HG03442 (cell line): ENCODE measurements around the gene UNCX.

Source experiments
- ATAC-seq: cut with Tn5 transposase; IDR thresholded peaks from one replicate; pipeline ENCODE4 v1.9.1; 2021; ENCODE audit warnings: mild to moderate bottlenecking, moderate library complexity; ENCODE audit not compliant: unreplicated experiment

UNCX gene

DNA sequence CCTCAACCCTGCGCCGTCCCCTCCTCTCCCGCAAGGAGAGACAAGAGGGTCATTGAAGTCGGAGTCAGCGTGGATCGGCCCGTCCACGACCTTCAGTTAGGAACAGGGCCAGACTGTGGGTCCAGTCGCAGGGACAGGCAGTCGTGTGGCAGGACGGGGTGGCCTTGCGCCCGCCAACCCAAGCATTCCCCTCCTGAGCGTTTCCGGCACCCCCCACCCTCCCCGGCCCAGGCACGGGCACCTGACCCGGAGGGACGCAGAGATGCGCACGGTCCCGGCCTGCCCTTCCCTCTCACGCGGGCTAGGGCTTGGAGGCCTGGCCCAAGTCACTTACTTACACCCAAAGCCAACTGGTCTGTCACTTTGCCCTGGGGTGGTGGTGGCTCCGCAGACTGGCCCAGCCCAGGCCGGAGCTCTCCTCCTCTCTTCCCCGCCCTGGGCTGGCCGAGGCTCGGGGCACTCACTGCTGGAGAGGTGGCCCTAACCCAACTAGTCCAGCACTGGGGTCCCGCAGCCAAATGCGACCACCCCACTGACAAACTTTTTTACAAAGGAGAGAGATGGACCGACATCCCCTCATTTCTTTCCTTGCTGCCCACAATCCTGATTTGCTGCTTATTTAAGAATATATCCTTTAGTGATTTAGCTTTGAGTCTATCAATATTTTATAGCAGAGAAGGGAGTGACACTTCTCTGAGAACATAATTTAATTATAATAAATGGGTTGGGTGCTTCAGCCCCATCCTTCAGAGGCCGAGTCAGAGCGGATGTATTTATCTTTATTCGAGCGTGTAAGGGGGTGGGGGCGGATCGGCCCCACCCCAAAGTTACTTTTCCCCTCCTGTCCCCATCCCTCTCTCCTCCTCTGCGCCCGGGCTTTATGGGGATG lies 1.2 kb upstream of the UNCX start:
- ATAC-seq: no peak

GRCh38 chr7:1232103-1232466 lies 587 bp upstream of the UNCX start:
- ATAC-seq: no peak

- ATAC-seq: no peak
These were observed 819 bp downstream of the UNCX start for GRCh38 chr7:1233333-1234048.

DNA sequence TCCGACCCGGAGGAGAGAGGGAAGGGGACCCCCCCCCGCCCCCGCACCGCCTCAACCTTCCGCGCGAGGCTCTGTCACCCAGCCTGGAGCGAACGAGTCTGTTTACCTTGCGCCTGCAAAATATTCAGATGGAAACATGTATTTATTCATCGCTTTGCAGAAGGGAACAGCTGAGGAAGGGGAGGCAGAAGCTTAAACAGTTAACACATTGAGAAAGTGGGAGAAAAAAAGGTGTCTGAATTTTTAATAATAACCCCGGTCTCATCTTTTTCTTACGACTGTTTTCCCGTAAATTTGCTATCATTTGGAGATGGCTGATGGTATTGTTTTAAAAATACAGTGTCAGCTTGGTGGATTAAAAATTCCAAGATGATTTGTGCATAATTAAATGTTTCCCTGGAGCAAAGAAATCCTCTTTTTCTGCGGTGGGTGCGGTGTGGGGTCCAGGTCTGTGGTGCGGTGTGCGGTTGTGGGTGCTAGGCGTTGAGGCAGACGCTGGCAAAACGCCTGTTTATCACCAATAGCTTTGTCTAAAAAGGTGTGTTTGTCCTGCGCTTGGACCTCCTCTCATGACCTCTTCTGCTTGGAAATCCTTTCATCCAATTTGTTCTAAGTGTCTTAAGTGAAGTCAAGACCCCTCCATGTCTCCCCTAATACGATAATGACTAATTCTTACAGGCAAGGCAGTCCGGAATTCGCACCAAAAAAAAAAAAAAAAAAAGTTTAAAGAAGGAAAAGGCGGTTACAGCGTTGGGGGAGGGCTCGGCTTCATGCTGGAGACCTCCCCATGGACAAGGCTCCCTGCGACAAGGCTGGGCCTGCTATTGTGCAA lies 1.6 kb downstream of the UNCX start:
- ATAC-seq: no peak

DNA sequence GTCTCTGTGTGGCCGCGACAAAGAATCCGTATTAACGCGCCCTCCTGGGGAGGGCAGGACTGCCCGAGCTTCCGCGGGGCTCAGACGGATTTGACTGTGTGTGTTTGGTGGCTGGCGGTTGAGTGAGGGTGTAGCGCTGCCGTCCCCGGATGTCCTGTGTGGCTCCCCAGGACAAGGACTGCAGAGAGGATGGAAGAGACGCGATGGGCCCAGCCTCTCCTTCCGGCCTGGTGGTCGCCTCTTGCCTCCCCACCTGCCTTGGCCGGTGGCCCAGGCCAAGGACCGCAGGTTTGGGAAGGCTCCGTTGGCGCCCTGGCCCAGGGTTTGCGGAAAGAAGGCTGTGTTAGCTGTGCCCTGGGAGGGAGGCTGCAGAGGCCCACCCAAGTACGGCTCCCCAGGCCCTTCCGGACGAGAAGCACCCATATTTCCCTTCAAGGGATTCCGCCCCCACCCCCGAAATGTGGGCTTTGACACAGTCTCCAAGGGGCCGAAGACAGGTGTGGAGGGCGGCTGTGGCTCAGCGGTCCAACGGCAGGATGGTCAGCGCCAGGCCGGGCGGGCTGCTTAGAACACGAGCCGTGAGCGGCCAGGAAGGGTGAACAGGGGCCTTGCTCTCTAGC lies 2.3 kb downstream of the UNCX start:
- no peak for ATAC-seq

DNA sequence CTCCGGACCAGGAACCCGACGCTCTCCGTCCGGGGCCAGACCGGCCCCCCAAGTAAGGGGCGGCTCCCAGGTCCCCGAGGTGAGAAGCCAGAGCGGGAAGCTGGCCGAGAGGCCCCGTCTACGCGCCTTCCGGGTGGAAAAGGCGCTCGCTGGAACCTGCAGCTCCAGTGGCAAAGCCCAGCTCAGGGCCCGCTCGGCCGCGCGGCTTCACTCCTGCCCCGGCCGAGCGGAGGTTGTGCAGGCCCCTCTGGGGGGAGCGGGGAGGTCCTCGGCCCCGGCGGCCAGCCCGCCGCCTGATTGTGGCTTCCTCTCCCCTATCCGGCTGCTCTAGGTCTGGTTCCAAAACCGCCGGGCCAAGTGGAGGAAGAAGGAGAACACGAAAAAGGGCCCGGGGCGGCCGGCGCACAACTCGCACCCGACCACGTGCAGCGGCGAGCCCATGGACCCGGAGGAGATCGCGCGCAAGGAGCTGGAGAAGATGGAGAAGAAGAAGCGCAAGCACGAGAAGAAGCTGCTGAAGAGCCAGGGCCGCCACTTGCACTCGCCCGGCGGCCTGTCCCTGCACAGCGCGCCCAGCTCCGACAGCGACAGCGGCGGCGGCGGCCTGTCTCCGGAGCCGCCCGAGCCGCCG lies 2.9 kb downstream of the UNCX start:
- no peak for ATAC-seq

- ATAC-seq: no peak
These were observed 3.5 kb downstream of the UNCX start for GRCh38 chr7:1236132-1236661.

GRCh38 chr7:1236831-1237701 lies 4.4 kb downstream of the UNCX start:
- no peak for ATAC-seq

GRCh38 chr7:1237704-1238255 lies 5.1 kb downstream of the UNCX start:
- ATAC-seq: no peak

- ATAC-seq: no peak
These were observed 5.8 kb downstream of the UNCX start for GRCh38 chr7:1238450-1238882.

GRCh38 chr7:1238931-1239802 lies 6.5 kb downstream of the UNCX start:
- no peak for ATAC-seq

DNA sequence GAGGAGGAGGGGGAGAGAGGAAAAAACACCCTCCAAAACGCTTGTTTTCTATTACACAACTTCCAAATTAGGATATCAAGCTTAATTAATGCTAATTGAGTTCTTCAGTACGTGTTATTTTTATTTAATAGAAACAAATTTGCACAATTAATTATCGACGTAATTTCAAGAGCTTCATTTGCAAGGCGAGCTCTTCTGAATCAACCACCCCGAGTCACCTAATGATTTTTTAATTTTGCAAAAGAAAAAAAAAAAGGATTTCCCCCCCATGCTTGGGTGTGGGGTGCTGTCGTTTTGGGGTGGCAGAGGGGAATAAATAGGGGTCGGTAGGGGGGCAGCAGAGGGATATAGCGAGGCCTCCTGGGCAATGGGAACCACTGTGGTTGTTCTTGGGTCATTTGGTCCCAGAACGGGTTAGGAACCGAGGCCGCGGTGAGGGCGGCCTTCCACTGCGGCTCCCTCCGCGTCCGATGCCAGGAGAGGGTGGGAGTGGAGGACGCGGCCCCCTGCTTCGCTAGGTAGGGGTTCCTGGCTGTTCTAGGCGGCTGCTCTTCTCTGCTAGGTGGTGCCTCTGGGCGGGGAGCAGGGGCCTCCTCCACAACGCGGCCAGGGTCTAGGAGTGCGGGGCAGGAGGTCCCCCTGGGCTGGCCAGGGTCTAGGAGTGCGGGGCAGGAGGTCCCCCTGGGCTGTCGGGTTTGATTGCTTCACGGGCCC lies 7.3 kb downstream of the UNCX start:
- no peak for ATAC-seq

- no peak for ATAC-seq
These were observed 8.0 kb downstream of the UNCX start for GRCh38 chr7:1240517-1241257.

- no peak for ATAC-seq
These were observed 8.6 kb downstream of the UNCX start for GRCh38 chr7:1241258-1241602.

- no peak for ATAC-seq
These were observed 9.1 kb downstream of the UNCX start for GRCh38 chr7:1241603-1242255.

DNA sequence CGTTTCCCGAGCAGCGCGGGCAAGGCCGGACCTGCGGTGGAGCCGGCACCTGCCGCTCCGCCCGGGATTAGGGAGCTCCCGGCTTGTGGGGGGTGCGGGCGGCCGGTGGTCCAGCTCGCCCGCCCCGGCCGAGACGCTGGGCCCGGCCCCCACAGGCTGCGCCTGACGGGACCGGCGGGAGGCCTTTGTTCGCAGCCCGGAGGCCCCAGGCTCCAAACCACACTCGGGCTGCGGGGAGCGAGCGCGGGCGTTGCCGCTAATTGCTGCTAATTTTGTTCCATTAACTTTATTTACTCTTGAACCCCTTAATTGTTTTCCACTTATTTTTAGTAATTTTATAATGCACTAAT lies 9.6 kb downstream of the UNCX start:
- no peak for ATAC-seq
